ENCODE data around the gene TBRG1.

Gene TBRG1

DNA sequence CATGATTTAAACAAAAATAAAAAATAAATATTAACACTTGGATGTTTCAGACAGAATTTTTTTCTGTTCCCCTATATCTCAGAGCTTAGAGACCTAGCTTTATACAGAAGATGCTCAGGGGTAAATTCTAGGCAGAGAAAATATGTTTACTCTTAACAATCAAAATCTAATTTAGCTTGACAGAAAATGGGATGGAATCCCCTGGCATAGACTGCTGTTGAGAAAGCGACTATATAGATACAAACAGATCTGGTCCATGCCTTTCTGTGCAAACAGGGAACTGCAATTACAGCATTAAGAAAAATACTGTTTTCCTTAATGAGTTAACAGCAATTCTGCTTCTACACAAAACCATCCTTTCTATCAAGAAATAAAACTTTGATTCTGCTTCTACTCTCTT, 36.3 kb downstream of the TBRG1 start:
- DNase-seq (ENCODE audit: low read depth in 2 of 2): no peak

DNA sequence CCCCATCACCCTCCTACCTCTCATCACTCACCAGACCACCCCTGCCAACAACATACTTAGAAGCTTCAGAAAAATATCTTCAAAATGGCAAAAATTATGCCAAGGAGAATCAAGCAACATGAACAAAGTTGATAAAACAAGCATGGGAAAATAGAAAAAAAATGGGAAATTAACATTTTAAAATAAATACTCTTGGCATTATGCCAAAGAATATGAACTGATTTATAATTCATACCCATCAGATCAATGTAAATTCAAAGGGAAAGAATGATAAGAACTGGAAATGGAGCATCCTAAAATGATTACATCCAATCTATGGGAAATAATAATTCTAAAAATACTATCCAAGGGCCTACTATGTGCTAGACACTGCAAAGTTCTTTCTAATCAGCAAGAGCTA, 38.9 kb downstream of the TBRG1 start:
- DNase-seq (ENCODE audit: low read depth in 2 of 2): no peak

DNA sequence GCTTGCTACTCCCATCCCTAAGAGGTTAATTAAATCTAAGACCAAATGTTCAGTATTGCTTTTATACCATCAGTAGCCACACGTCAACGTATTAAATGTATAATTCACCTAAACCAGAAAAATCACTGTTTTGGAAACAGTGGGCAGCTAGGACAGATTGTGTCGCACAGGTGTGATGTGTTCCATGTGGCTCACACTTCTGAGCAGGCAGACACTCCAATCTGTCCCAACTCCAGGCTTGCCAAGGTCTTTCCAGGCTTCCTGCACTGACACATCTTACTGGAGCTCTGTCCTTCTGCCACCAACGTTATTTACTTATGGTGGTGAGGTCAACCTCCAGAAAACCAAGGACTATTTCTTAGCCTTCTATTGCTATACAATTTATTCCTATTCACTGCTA, 39.4 kb downstream of the TBRG1 start:
- DNase-seq (ENCODE audit: low read depth in 2 of 2): no peak

DNA sequence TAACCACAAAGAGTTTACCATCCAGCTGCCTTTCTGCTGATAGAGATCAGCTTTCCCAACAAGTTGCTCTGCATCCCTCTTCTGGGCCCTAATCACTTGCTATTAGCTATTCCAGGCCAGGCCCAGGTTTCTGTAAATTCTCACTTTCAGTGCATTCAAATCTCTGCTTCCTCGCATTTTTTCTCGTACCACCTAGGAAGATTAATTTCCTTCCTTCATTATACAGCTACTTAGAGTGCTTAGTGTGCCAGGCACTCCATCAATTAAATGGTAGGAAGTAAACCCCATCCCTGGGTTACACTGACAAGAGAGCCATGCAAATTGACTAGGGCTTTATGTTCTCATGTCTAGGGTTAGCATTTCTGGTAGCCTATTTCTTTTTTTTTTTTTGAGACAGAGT, 41.2 kb downstream of the TBRG1 start:
- no peak for DNase-seq (ENCODE audit: low read depth in 2 of 2)

DNA sequence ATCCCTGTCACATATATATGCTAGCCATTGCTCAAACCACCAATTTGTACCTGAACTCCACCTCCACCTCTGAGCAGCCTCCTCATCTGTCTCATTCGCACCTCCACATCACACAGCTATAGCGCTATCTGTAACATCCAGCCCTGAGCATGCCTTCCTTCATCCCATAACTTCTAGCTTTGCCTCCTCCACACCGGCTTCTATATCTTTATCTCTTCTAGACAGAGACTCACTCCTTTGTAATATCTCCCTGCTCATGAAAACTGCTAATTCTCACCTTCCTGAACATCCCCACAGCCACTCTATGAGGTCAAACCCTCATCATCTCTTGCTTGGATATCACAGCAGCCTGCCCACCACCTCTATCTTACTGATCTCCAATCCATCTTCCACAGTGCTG, 44.9 kb downstream of the TBRG1 start:
- no peak for DNase-seq (ENCODE audit: low read depth in 2 of 2)

DNA sequence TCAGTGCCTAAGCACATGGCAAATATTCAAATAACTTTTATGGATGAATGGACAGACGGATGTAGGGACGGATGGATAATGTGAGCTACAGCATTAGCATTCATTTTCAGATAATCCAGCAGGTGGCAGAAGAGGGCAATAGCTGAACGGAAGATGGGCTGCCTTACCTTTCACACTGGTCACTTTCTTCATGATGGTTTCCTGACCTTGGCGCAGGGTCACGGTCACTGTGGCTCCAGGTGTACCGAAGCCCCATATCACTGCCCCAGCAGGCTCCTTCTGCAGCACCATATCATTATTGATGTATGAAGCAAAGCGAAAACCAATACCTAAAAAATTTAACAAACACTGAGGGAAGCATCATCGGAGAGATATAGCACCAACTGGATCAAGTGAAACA, 46.5 kb downstream of the TBRG1 start:
- DNase-seq (ENCODE audit: low read depth in 2 of 2): no peak

DNA sequence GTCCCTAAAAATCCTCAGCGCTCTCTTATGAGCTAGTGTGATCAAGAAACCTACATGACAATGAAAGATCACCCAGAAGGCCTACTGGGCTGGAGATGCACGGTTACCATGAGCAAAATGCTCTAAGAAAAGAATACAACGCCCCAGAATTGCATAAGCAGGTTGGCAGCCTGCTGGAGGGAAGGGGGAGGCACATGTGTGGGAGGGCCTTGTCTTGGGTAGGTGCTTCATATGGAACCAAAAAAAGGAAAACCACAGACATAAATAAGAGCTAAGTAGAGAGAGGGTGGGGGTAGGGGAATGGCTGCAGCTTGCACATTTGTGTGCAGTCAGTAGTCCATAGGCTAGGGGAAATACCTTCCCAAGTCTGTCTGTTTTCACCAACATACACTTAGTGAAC, 48.1 kb downstream of the TBRG1 start:
- DNase-seq (ENCODE audit: low read depth in 2 of 2): no peak

DNA sequence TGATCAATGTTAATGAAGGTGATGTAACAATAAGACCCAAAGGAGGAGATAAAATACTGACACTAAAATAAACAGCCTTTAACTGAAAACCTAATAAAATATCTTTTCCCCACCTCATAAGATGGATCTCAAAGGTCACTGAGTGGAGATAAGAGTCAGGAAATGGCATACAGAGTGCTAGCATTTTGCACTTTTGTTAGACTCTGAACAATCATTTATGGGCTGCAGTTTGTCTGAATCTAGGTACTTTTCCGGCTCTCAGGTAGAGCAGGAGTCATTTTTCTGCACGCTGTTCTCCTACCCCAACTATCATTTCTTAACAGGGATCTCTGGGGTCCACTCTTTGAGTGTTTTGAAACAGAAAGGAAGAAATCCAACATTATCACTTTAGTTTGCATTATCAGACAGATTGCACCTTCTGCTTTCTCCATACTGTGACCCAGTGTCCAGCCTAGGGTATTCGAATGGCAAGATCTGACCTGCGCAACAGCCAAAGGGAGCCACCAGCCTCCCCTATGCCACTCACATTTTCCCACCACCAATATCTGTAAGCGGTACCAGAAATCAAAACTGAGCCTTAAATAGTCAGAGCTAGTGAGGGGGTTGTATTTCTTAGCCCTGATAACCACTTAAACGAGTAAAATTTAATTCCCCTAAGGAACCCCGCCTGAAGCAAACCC, 50.0 kb downstream of the TBRG1 start:
- DNase-seq (ENCODE audit: low read depth in 2 of 2): no peak

DNA sequence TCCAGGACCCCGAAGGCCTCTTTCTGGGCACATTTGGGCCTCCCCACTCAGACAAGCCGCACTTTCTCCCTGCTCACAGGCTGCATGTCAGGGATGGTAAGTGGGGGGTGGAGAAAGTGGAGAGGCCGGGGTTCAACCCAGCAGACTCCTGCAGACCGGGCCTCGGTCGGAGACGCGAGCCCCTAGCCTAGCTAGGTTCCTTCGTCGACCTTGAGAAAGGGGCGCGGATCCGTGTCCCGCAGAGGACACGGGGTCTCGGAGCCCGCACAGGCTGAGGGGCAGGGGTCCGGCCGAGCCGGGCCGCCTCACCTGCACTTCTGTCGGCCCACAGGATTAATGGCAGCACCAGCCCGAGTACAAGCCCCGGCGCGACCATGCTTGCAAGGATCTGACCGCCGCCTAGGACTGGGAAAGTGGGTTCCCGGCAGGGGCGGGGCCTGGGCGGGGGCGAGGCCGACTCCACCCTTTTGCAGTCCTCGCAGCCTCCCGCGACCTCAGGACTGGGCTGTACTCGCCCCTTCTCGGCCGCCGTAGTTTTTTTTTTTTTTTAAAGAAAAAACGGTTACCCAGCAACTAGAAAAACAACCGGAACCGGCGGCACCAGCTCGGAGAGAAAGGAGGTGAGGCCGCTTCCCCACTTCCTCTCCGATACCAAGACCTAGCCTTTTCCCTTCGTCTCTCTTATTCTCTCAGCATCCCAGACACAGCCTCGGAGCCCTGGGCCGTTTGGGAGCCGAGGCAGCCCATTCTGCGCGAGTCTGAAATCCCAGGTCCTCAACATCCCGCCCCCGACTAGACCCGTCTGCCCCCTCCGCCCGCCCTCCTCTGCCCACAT, 50.9 kb downstream of the TBRG1 start, which contains the start of the genes SIAE and SPA17:
Gene SIAE (minus strand): TSS at position 407 of the 835 bp plus-strand sequence. CDS start 31 bp downstream, at position 376.
Gene SPA17 (plus strand): TSS at position 572 of the 835 bp plus-strand sequence. CDS start 1,361 bp downstream, outside the sequence.
- peak; percentile 85 to 86 for DNase-seq (ENCODE audit: low read depth in 2 of 2)

DNA sequence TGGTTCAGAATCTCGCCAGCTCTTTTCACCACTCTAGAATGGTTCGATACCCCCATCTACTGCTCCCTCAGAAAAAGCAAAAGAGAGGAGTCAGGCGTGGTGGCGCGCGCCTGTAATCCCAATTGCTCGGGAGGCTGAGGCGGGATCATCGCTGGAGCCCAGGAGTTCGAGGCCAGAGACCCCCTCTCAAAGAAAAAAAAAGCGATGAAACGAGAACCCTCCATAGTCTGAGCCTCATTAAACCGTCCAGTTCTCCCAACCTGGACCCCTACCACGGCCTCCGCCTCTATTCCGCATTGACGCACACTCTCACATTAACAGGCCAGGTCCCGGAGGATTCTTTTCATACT, 51.5 kb downstream of the TBRG1 start:
- no peak for DNase-seq (ENCODE audit: low read depth in 2 of 2)

DNA sequence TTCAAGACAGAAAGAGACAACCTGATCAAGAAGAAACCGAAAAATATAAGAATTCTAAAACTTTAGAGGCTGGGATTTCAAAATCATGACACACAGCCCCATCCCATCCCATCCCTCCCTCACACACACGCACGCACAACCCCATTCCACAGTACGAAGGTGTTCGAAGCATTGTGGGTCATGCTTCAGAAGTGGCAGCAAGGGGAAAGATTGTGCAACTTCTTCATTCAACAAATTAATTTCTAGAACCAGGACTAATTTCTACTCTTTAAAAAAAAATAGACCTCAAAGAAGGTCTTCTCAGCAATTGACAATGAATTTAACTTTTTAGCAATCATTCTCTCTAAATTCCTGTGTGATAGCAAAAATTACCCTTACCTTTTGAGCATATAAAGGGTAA, 51.9 kb downstream of the TBRG1 start:
- DNase-seq (ENCODE audit: low read depth in 2 of 2): no peak

DNA sequence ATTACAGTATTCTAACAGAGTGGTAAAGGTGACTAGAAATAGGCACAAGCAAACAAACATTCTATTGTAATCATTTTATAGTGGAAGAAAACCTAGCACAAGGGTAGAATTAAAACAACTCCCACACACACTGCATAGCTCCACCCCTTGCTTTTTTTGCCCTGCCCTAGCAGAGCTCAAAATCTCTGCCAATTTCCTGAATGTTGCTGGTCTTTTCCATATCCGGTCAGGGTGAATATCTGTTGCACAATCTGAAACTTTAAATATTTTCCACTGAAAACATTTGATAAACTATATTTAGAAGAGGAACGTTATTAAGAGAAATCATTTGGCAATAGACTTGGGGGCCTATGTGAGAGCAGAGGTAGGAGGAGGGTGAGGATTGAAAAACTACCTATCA, 53.7 kb downstream of the TBRG1 start:
- DNase-seq (ENCODE audit: low read depth in 2 of 2): no peak

DNA sequence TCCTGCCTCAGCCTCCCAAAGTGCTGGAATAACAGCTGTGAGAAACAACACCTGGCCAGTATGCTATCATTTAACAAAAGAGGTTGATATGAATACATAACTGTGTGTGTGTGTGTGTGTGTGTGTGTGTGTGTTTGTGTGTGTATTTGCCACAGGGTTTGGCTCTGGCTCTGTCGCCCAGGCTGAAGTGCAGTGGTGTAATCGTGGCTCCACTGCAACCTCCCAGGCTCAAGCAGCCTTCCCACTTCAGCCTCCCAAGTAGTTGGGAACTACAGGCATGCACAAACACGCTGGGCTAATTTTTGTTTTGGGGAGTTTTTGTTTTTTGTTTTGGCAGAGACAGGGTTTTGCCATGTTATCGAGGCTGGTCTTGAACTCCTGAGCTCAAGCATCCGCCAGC, 55.8 kb downstream of the TBRG1 start:
- DNase-seq (ENCODE audit: low read depth in 2 of 2): no peak

DNA sequence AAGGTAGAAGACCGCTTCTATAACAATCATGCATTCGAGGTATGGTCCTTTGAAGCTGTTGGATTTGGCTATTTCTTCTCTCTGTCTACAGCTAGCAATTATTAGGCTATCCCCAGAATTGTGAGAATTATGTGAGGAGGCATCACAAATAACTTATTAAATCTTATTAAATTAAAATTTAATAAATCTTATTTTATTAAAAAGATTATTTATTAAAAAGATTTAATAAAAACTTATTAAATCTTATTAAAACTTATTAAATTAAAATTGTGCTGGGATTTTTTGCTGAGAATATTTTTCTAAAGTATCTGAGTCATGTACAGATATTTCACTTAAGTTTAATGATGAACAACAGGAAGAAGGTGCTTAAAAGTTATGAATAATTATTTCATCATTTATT, 58.8 kb downstream of the TBRG1 start:
- no peak for DNase-seq (ENCODE audit: low read depth in 2 of 2)

DNA sequence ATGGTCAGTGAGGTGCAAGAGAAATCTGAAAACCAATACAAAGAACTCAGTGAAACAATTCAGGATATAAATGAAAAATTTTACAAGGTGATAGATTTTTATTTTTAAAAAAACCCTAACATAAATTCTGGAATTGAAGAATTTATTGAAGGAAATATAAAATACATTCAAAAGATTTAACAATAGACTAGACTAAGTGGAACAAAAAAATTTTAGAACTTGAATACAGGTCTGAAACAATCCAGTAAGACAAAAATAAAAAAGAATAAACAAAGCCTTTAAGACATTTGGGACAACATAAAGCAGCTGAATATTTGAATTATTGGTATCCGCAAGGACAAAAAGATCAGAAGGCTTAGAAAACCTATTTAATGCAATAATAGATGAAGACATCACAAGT, 59.8 kb downstream of the TBRG1 start:
- no peak for DNase-seq (ENCODE audit: low read depth in 2 of 2)
